ENCODE measurements around the gene PNPLA7.
"Not testable (repeated sequence)": the region's sequence is repeated elsewhere in the genome, so short reads cannot be mapped to it uniquely, and the experiment has no call there.

Gene PNPLA7

GRCh38 chr9:137550231-137550621, at the start of gene PNPLA7:
PNPLA7 (minus strand) TSS chr9:137550402; CDS start chr9:137550197, 205 bp downstream.
- in situ Hi-C loops (cut with HindIII; ENCODE audit: low sequenced_read_pairs): no loop called here

- in situ Hi-C loops (cut with HindIII; ENCODE audit: low sequenced_read_pairs): no loop called here
These were observed 48.7 kb upstream of the PNPLA7 start for GRCh38 chr9:137598943-137599342.

- in situ Hi-C loops (cut with HindIII; ENCODE audit: low sequenced_read_pairs): not testable (repeated sequence)
These were observed 46.4 kb upstream of the PNPLA7 start for GRCh38 chr9:137596577-137596976.

GRCh38 chr9:137593176-137593575, 43.0 kb upstream of the PNPLA7 start:
- in situ Hi-C loops (cut with HindIII; ENCODE audit: low sequenced_read_pairs): no loop called here

GRCh38 chr9:137592767-137593166, 42.6 kb upstream of the PNPLA7 start:
- in situ Hi-C loops (cut with HindIII; ENCODE audit: low sequenced_read_pairs): no loop called here

- in situ Hi-C loops (cut with HindIII; ENCODE audit: low sequenced_read_pairs): no loop called here
These were observed 40.5 kb upstream of the PNPLA7 start, which contains the start of gene ZMYND19 for GRCh38 chr9:137590469-137591383. ZMYND19 (minus strand) TSS chr9:137590512; CDS start chr9:137590263, 249 bp downstream.

GRCh38 chr9:137590123-137590468, 39.9 kb upstream of the PNPLA7 start:
- in situ Hi-C loops (cut with HindIII; ENCODE audit: low sequenced_read_pairs): no loop called here

- in situ Hi-C loops (cut with HindIII; ENCODE audit: low sequenced_read_pairs): no loop called here
These were observed 39.4 kb upstream of the PNPLA7 start for GRCh38 chr9:137589441-137590122.

- in situ Hi-C loops (cut with HindIII; ENCODE audit: low sequenced_read_pairs): no loop called here
These were observed 38.7 kb upstream of the PNPLA7 start for GRCh38 chr9:137588891-137589290.

- in situ Hi-C loops (cut with HindIII; ENCODE audit: low sequenced_read_pairs): no loop called here
These were observed 38.1 kb upstream of the PNPLA7 start for GRCh38 chr9:137588311-137588710.

- in situ Hi-C loops (cut with HindIII; ENCODE audit: low sequenced_read_pairs): no loop called here
These were observed 36.7 kb upstream of the PNPLA7 start for GRCh38 chr9:137586854-137587253.

GRCh38 chr9:137583957-137584356, 33.8 kb upstream of the PNPLA7 start:
- in situ Hi-C loops (cut with HindIII; ENCODE audit: low sequenced_read_pairs): no loop called here

GRCh38 chr9:137583347-137583746, 33.1 kb upstream of the PNPLA7 start:
- in situ Hi-C loops (cut with HindIII; ENCODE audit: low sequenced_read_pairs): no loop called here

GRCh38 chr9:137582286-137582860, 32.2 kb upstream of the PNPLA7 start:
- in situ Hi-C loops (cut with HindIII; ENCODE audit: low sequenced_read_pairs): no loop called here

- in situ Hi-C loops (cut with HindIII; ENCODE audit: low sequenced_read_pairs): no loop called here
These were observed 31.4 kb upstream of the PNPLA7 start for GRCh38 chr9:137581361-137582285.

- in situ Hi-C loops (cut with HindIII; ENCODE audit: low sequenced_read_pairs): no loop called here
These were observed 30.7 kb upstream of the PNPLA7 start for GRCh38 chr9:137580954-137581322.

- in situ Hi-C loops (cut with HindIII; ENCODE audit: low sequenced_read_pairs): no loop called here
These were observed 30.2 kb upstream of the PNPLA7 start for GRCh38 chr9:137580209-137580953.

- in situ Hi-C loops (cut with HindIII; ENCODE audit: low sequenced_read_pairs): no loop called here
These were observed 29.0 kb upstream of the PNPLA7 start for GRCh38 chr9:137579259-137579604.

- in situ Hi-C loops (cut with HindIII; ENCODE audit: low sequenced_read_pairs): no loop called here
These were observed 28.5 kb upstream of the PNPLA7 start, which contains the start of gene DPH7 for GRCh38 chr9:137578518-137579258. DPH7 (minus strand) TSS chr9:137578925; CDS start chr9:137578777, 148 bp downstream.
